ENCODE results near the gene NCAPD3. TPM values are rescaled to one million over a fixed set of nuclear protein-coding genes. Genes with fewer than 3 reads are reported as not detected.

The NCAPD3 gene, protein sequence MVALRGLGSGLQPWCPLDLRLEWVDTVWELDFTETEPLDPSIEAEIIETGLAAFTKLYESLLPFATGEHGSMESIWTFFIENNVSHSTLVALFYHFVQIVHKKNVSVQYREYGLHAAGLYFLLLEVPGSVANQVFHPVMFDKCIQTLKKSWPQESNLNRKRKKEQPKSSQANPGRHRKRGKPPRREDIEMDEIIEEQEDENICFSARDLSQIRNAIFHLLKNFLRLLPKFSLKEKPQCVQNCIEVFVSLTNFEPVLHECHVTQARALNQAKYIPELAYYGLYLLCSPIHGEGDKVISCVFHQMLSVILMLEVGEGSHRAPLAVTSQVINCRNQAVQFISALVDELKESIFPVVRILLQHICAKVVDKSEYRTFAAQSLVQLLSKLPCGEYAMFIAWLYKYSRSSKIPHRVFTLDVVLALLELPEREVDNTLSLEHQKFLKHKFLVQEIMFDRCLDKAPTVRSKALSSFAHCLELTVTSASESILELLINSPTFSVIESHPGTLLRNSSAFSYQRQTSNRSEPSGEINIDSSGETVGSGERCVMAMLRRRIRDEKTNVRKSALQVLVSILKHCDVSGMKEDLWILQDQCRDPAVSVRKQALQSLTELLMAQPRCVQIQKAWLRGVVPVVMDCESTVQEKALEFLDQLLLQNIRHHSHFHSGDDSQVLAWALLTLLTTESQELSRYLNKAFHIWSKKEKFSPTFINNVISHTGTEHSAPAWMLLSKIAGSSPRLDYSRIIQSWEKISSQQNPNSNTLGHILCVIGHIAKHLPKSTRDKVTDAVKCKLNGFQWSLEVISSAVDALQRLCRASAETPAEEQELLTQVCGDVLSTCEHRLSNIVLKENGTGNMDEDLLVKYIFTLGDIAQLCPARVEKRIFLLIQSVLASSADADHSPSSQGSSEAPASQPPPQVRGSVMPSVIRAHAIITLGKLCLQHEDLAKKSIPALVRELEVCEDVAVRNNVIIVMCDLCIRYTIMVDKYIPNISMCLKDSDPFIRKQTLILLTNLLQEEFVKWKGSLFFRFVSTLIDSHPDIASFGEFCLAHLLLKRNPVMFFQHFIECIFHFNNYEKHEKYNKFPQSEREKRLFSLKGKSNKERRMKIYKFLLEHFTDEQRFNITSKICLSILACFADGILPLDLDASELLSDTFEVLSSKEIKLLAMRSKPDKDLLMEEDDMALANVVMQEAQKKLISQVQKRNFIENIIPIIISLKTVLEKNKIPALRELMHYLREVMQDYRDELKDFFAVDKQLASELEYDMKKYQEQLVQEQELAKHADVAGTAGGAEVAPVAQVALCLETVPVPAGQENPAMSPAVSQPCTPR (N-terminal part only)
- 20.2 TPM for polyA plus RNA-seq
- long read RNA-seq, donor 1: 0 reads
- long read RNA-seq, donor 2, full-length matches to known transcripts: 1 of 1 reads
- long read RNA-seq, donor 2, partial matches to known transcripts: 0 of 1 reads
- long read RNA-seq, donor 2, other reads (novel, unspliced or antisense): 0 of 1 reads
- long read RNA-seq, donor 3: 0 reads
- long read RNA-seq, donor 4: 0 reads
- long read RNA-seq, donor 5, full-length matches to known transcripts: 1 of 1 reads
- long read RNA-seq, donor 5, partial matches to known transcripts: 0 of 1 reads
- long read RNA-seq, donor 5, other reads (novel, unspliced or antisense): 0 of 1 reads
- long read RNA-seq, donor 6: 0 reads
- long read RNA-seq, donor 7: 0 reads
- long read RNA-seq, donor 8, partial matches to known transcripts: 5 of 5 reads
- long read RNA-seq, donor 8, other reads (novel, unspliced or antisense): 0 of 5 reads
- long read RNA-seq, donor 9: 0 reads
- long read RNA-seq, donor 10, full-length matches to known transcripts: 2 of 2 reads
- long read RNA-seq, donor 10, partial matches to known transcripts: 0 of 2 reads
- long read RNA-seq, donor 10, other reads (novel, unspliced or antisense): 0 of 2 reads
- long read RNA-seq, donor 11, partial matches to known transcripts: 0 of 6 reads
- long read RNA-seq, donor 11, other reads (novel, unspliced or antisense): 6 of 6 reads

DNA sequence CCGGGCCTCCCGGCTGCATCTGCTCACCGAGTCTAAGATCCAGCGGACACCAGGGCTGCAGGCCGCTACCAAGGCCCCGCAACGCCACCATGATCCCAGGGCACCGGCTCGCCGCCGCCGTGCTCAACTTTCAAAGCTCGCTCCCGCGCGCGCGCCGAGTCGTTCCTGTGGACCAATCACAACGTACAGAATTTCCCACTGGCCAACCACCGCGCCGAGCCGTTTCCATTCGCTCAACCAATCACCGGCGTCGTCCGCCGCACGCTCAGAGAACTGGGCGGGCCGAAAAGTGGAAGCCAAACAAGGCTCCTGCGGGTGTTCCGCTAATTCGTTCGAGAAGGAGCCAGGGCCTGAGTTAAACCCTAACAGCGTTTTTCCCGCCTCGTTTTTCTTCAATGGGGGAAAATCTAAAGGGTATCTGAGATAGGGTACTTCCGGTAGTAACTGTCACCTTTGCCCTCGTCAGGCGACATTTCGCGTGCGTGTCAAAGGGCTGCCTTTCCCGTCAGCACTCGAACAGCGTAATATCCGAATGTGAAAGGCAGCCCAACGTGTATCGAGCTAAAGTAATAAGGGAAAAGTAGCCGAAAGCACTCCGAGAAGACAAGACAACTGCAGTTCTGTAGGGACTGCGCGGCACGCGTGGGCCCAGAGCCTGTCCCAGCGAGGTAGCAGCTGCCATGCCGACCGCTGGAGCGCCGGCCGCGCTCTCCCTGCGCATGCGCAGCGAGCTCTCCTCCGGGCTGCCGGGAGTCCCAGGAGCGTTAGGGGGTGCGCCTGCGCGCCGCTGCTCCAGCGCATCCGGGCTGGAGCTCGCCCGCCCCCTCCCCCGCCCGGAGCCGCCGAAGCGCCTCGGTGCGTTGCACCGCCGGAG lies at the start of gene NCAPD3, which contains the start of gene VPS26B:
TSS of gene NCAPD3 (minus strand) at position 132 of the 874 bp plus-strand sequence. CDS start at position 91, 41 bp downstream.
TSS of gene VPS26B (plus strand) at position 836 of the 874 bp plus-strand sequence. CDS start 452 bp downstream, outside the sequence.
- no peaks in the 10 kb centered on the region for H3K27me3 ChIP-seq (ENCODE audit: control insufficient read depth, insufficient read depth, low read length)
- H3K27ac ChIP-seq (ENCODE audit: low read length): peak within 1 kb of the TSS; percentile 89
- no CpG with 5 or more reads among the region's 89 CpGs for WGBS (ENCODE audit: insufficient coverage, low lambda C conversion rate)
- DNase-seq: peak; percentile 97
- H3K4me1 ChIP-seq (ENCODE audit: control insufficient read depth, insufficient read depth, low read length): no peaks in the 10 kb centered on the region
- peaks cover 9% of the 10 kb centered on the region for H3K36me3 ChIP-seq (ENCODE audit: control insufficient read depth, insufficient read depth, low read length)
- no peaks in the 10 kb centered on the region for H3K9me3 ChIP-seq (ENCODE audit: control insufficient read depth, low read depth, low read length)
- peak within 1 kb of the TSS; percentile 83 for H3K4me3 ChIP-seq (ENCODE audit: low read length)

DNA sequence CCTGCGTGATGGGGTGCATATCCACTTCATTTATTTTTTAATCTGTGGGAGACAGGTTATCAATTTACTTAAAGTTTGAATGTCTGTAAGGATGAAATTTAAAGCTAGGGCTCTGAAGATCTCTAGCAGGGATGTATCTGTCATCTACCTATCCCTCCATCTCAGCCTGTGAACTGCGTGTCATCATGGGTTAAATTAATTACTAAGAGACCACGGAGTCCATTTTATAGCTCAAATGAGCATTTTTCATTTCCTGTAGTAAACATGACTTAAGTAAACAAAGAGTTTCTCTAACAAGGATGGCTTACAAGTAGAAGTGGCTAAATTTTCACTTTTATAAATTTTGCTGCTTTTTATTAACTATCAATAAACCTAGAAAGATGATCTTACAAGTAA lies 49.5 kb upstream of the NCAPD3 start:
- H3K4me3 ChIP-seq (ENCODE audit: low read length): no peak overlapping the region

DNA sequence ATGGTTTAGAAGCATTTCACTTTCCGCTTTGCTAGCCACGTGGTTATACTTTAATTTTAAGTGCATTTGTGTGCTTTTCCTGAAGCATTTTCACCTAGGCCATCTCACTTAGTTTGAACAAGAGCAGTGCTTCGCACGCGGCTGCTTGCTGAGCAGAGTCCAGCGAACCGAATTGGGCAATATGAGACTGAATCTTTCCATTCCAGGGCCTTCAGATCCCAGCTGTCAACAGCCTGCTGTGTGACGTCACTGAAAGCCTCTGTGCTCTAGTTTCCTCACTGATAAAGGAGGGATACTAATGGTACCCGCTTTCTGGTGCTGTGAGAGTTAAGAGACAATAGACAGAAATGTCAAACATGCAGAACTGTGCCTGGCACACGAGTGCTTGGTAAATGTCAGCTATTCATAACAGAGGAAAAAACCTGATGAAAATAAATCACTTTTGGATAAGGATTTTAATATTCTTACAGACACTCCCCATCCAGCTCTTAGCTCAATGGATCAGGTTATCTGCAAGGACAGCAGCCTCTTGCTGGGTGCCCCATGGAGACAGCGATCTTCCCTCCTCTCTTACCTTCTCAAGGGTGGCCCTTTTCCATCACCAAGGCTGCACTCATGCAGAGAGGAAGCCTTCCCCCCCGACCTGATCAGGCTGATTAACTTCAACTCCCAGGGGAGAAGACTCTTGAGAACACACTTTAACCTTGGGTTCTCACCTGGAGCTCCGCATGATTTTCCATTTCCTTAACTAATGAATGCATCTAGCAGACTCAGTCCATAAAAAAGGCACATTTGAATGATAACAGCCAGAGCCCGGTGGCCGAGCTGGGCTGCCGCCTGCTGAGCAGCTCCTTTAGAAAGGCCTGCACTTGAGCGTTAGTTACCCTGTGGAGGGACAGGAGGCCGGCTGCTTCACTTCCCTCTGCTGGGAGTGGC lies 48.9 kb upstream of the NCAPD3 start:
- Histone ChIP-seq H3K9me3 (ENCODE audit: control insufficient read depth, low read depth, low read length) (peaks cover 9% of the 10 kb centered on the region), H3K36me3 (ENCODE audit: control insufficient read depth, insufficient read depth, low read length) (no peaks in the 10 kb centered on the region), H3K27ac (ENCODE audit: low read length) (no peak overlapping the region), H3K27me3 (ENCODE audit: control insufficient read depth, insufficient read depth, low read length) (peaks cover 76% of the 10 kb centered on the region), H3K4me3 (ENCODE audit: low read length) (no peak overlapping the region), H3K4me1 (ENCODE audit: control insufficient read depth, insufficient read depth, low read length) (peaks cover 4% of the 10 kb centered on the region)
- peak; percentile 53 to 76 for DNase-seq
- no CpG with 5 or more reads among the region's 18 CpGs for WGBS (ENCODE audit: insufficient coverage, low lambda C conversion rate)

More for the DNA sequence above, 49.5 kb upstream of the NCAPD3 start:
- DNase-seq: no peak
- peaks cover 4% of the 10 kb centered on the region for H3K4me1 ChIP-seq (ENCODE audit: control insufficient read depth, insufficient read depth, low read length)
- H3K27ac ChIP-seq (ENCODE audit: low read length): no peak overlapping the region
- H3K27me3 ChIP-seq (ENCODE audit: control insufficient read depth, insufficient read depth, low read length): peaks cover 82% of the 10 kb centered on the region
- H3K36me3 ChIP-seq (ENCODE audit: control insufficient read depth, insufficient read depth, low read length): no peaks in the 10 kb centered on the region
- no CpG with 5 or more reads among the region's 3 CpGs for WGBS (ENCODE audit: insufficient coverage, low lambda C conversion rate)
- H3K9me3 ChIP-seq (ENCODE audit: control insufficient read depth, low read depth, low read length): peaks cover 9% of the 10 kb centered on the region

DNA sequence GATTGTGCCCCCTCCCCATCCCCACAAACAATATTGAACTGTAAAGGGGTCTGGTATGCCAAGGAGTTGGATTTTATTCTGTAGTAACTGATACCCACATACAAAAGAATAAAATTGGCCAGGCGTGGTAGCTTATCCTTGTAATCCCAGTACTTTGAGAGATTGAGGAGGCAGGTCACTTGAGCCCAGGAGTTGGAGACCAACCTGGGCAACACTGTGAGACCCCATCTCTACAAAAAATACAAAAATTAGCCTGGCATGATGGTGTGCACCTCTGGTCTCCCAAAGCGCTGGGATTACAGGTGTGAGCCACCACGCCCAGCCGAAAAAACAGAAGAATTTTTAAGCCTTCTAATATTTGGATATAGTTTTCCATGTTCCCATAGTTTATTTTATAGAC lies 48.2 kb upstream of the NCAPD3 start:
- DNase-seq: no peak
- Histone ChIP-seq H3K4me1 (ENCODE audit: control insufficient read depth, insufficient read depth, low read length) (peaks cover 4% of the 10 kb centered on the region), H3K36me3 (ENCODE audit: control insufficient read depth, insufficient read depth, low read length) (no peaks in the 10 kb centered on the region), H3K27me3 (ENCODE audit: control insufficient read depth, insufficient read depth, low read length) (peaks cover 69% of the 10 kb centered on the region), H3K4me3 (ENCODE audit: low read length) (no peak overlapping the region), H3K27ac (ENCODE audit: low read length) (no peak overlapping the region), H3K9me3 (ENCODE audit: control insufficient read depth, low read depth, low read length) (peaks cover 8% of the 10 kb centered on the region)
- WGBS (ENCODE audit: insufficient coverage, low lambda C conversion rate): no CpG with 5 or more reads among the region's 4 CpGs

DNA sequence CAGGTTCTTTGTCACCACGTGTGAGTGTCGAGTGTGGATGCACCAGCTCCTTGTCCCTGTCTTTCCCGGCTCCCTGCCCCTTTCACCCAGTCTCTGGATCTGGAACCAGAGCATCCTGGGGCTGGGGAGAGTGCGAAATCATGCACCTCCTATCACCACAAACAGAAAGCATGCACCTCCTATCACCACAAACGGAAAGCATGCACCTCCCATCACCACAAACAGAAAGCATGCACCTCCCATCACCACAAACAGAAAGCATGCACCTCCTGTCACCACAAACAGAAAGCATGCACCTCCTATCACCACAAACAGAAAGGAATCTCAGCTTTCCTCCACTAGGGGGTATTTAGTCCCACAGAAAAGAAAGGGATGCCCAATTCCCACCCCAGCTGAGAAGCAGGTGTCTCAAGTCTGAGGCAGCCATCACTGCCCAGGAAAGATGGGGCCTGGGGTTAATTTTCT lies 46.5 kb upstream of the NCAPD3 start:
- Histone ChIP-seq H3K4me1 (ENCODE audit: control insufficient read depth, insufficient read depth, low read length) (no peaks in the 10 kb centered on the region), H3K27ac (ENCODE audit: low read length) (no peak overlapping the region), H3K9me3 (ENCODE audit: control insufficient read depth, low read depth, low read length) (no peaks in the 10 kb centered on the region), H3K36me3 (ENCODE audit: control insufficient read depth, insufficient read depth, low read length) (no peaks in the 10 kb centered on the region), H3K4me3 (ENCODE audit: low read length) (no peak overlapping the region), H3K27me3 (ENCODE audit: control insufficient read depth, insufficient read depth, low read length) (peaks cover 52% of the 10 kb centered on the region)
- WGBS (ENCODE audit: insufficient coverage, low lambda C conversion rate): no CpG with 5 or more reads among the region's 5 CpGs
- no peak for DNase-seq

DNA sequence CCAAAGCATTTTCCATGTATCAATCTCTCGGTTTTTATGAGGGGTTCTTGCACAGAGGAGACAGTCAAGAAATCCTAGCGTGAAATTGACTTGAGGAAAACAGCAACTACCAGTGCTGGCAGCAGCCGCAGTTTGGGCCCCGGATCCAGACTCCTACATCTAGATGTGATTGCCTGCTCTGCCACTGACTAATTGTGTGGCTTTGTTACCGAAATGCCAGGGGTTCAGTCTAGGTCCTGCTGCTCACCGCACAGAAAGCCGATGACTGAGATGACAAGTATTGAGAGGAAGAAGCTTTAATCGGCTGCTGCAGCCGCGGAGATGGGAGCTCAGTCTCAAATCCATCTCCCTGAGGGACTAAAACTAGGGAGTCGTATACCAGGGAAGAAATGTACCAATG lies 44.2 kb upstream of the NCAPD3 start:
- no CpG with 5 or more reads among the region's 11 CpGs for WGBS (ENCODE audit: insufficient coverage, low lambda C conversion rate)
- Histone ChIP-seq H3K27me3 (ENCODE audit: control insufficient read depth, insufficient read depth, low read length) (peaks cover 34% of the 10 kb centered on the region), H3K9me3 (ENCODE audit: control insufficient read depth, low read depth, low read length) (no peaks in the 10 kb centered on the region), H3K4me3 (ENCODE audit: low read length) (no peak overlapping the region), H3K27ac (ENCODE audit: low read length) (no peak overlapping the region), H3K36me3 (ENCODE audit: control insufficient read depth, insufficient read depth, low read length) (peaks cover 15% of the 10 kb centered on the region), H3K4me1 (ENCODE audit: control insufficient read depth, insufficient read depth, low read length) (no peaks in the 10 kb centered on the region)
- DNase-seq: no peak

DNA sequence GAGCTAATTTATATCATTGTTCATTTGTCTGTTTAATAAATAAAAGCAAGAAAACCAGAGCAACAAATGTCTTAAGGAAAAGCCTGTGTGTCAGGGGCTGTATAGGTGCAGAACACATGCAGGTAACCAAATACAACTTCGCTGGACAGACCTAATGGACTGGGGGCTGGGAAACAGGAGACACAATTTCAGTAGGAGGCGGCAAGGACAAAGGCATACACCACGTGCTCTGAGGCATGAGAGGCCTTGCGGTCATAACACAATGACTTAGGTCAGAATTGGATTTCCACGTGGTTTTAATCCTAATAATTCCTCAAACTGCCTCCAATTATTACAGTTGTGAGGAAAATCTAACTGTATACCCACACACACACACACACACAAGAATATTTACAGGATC lies 43.7 kb upstream of the NCAPD3 start:
- no peak overlapping the region for H3K27ac ChIP-seq (ENCODE audit: low read length)
- peaks cover 19% of the 10 kb centered on the region for H3K36me3 ChIP-seq (ENCODE audit: control insufficient read depth, insufficient read depth, low read length)
- no peaks in the 10 kb centered on the region for H3K9me3 ChIP-seq (ENCODE audit: control insufficient read depth, low read depth, low read length)
- H3K4me1 ChIP-seq (ENCODE audit: control insufficient read depth, insufficient read depth, low read length): no peaks in the 10 kb centered on the region
- WGBS (ENCODE audit: insufficient coverage, low lambda C conversion rate): no CpG with 5 or more reads among the region's 5 CpGs
- no peak for DNase-seq
- H3K4me3 ChIP-seq (ENCODE audit: low read length): no peak overlapping the region
- H3K27me3 ChIP-seq (ENCODE audit: control insufficient read depth, insufficient read depth, low read length): peaks cover 28% of the 10 kb centered on the region

DNA sequence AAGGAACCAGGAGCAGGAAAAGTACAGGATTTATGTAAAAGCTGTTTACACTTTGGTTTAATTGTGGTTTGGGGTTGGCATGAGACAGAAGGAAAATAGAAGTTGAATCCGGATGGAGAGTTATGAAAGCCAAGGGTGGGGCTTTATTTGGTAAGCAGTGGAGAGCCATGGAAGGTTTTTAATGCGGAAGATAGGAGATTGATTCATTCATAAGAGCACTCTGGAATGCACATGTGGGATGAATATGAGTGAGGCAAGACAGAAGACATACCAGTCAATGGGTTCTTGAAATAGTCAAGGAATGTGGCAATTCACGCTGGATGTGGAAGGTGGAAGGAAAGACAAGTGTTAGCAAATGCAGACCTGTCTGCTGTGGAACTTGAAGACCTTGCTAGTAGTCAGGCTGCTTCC lies 43.1 kb upstream of the NCAPD3 start:
- Histone ChIP-seq H3K9me3 (ENCODE audit: control insufficient read depth, low read depth, low read length) (no peaks in the 10 kb centered on the region), H3K4me3 (ENCODE audit: low read length) (no peak overlapping the region), H3K36me3 (ENCODE audit: control insufficient read depth, insufficient read depth, low read length) (peaks cover 24% of the 10 kb centered on the region), H3K27ac (ENCODE audit: low read length) (no peak overlapping the region), H3K4me1 (ENCODE audit: control insufficient read depth, insufficient read depth, low read length) (no peaks in the 10 kb centered on the region), H3K27me3 (ENCODE audit: control insufficient read depth, insufficient read depth, low read length) (peaks cover 24% of the 10 kb centered on the region)
- 0% methylated on average over 1 of the region's 3 CpGs for WGBS (ENCODE audit: insufficient coverage, low lambda C conversion rate)
- no peak for DNase-seq

Data from large intestine (tissue), 12 donors.